GM23248 (cell line): Measurements from ENCODE around the gene CRELD1. TPM values are rescaled to one million over a fixed set of nuclear protein-coding genes. Genes with fewer than 3 reads are reported as not detected.
"Not testable (repeated sequence)": the region's sequence is repeated elsewhere in the genome, so short reads cannot be mapped to it uniquely, and the experiment has no call there.

Experiments used
- DNase-seq: peaks from one replicate; pipeline ENCODE4 v3.0.0-alpha.2; 2015
- H2AFZ ChIP-seq: fragments of 200-600 bp; sonication (generic); 2 replicates; pipeline ENCODE4 v1.6.1; 2016; ENCODE audit warnings: antibody characterized with exemption
- H3F3A ChIP-seq: fragments of 200-600 bp; sonication (generic); 2 replicates; pipeline ENCODE4 v1.6.1; 2016; ENCODE audit warnings: mild to moderate bottlenecking, antibody characterized with exemption, mixed run types; ENCODE audit not compliant: insufficient read depth
- H3K27ac ChIP-seq: fragments of 200-600 bp; sonication (generic); 2 replicates; pipeline ENCODE4 v1.5.1; 2016; ENCODE audit warnings: mild to moderate bottlenecking
- H3K27me3 ChIP-seq: fragments of 200-600 bp; sonication (generic); replicated peaks from 2 replicates; pipeline ENCODE4 v1.6.1; 2016; ENCODE audit warnings: mild to moderate bottlenecking; ENCODE audit not compliant: insufficient read depth
- H3K36me3 ChIP-seq: fragments of 200-600 bp; sonication (generic); 2 replicates; pipeline ENCODE4 v1.6.1; 2016; ENCODE audit warnings: low read depth, mild to moderate bottlenecking
- H3K4me1 ChIP-seq: fragments of 200-600 bp; sonication (generic); 2 replicates; pipeline ENCODE4 v1.6.1; 2016; ENCODE audit warnings: mild to moderate bottlenecking; ENCODE audit not compliant: insufficient read depth
- H3K4me2 ChIP-seq: fragments of 200-600 bp; sonication (generic); one replicate; pipeline ENCODE4 v1.6.1; 2016; ENCODE audit warnings: mild to moderate bottlenecking; ENCODE audit not compliant: unreplicated experiment
- H3K4me3 ChIP-seq: fragments of 200-600 bp; sonication (generic); 2 replicates; pipeline ENCODE4 v1.5.1; 2016; ENCODE audit warnings: mild to moderate bottlenecking
- H3K79me2 ChIP-seq: fragments of 200-600 bp; sonication (generic); 2 replicates; pipeline ENCODE4 v1.6.1; 2016; ENCODE audit warnings: mild to moderate bottlenecking; ENCODE audit not compliant: insufficient read depth
- H3K9ac ChIP-seq: fragments of 200-600 bp; sonication (generic); 2 replicates; pipeline ENCODE4 v1.6.1; 2016; ENCODE audit warnings: mild to moderate bottlenecking
- H3K9me2 ChIP-seq: fragments of 200-600 bp; sonication (generic); 2 replicates; pipeline ENCODE4 v1.6.1; 2016; ENCODE audit warnings: mixed run types, mild to moderate bottlenecking, moderate library complexity; ENCODE audit not compliant: insufficient read depth
- H3K9me3 ChIP-seq: fragments of 200-600 bp; sonication (generic); one replicate; pipeline ENCODE4 v1.6.1; 2017; ENCODE audit warnings: low read depth
- H4K20me1 ChIP-seq: fragments of 200-600 bp; sonication (generic); 2 replicates; pipeline ENCODE4 v1.6.0; 2016; ENCODE audit not compliant: insufficient read depth
- EZH2 ChIP-seq: fragments of 200-600 bp; sonication (generic); IDR thresholded peaks from 2 replicates; pipeline ENCODE4 v1.6.1; 2018; ENCODE audit warnings: antibody characterized with exemption, mild to moderate bottlenecking; ENCODE audit not compliant: insufficient read depth, poor library complexity, severe bottlenecking
- EZH2phosphoT487 ChIP-seq: fragments of 200-600 bp; sonication (generic); IDR thresholded peaks from 2 replicates; pipeline ENCODE4 v1.6.1; 2018; ENCODE audit warnings: antibody characterized with exemption, moderate library complexity, mild to moderate bottlenecking, low read depth; ENCODE audit not compliant: insufficient read depth
- WGBS, 2 experiments: methylation state at CpG; one replicate each; pipeline ENCODE4 v1.1.6; 2015 to 2017; ENCODE audit warnings: low lambda C conversion rate in 2 of 2, low coverage in 1 of 2; ENCODE audit errors: missing lambda C conversion rate in 2 of 2; 5-methylcytosine and 5-hydroxymethylcytosine counted together
- in situ Hi-C: fragments of 300-500 bp; cut with MboI; formaldehyde crosslinking; loops from 2 replicates; pipeline ENCODE4 v1.15.0; 2020
- polyA plus RNA-seq: library from polyadenylated mRNA; unstranded; fragments of >200 nt; fragmentation: Nextera tagmentation; extraction: Ambion mirVana; gene quantifications from 2 replicates; pipeline ENCODE4 v1.2.1, GENCODE V29; 2016
- total RNA-seq: library from RNA; depleted of rRNA; stranded (reverse); fragments of >200 nt; shearing (Covaris generic); gene quantifications from 2 replicates; pipeline ENCODE4 v1.2.3, GENCODE V29; 2014

The CRELD1 gene
- total and polyA plus RNA-seq, 2 experiments from 2014 or later = 18.2 to 19.9 TPM

- H3K79me2 ChIP-seq = no peaks in the 10 kb centered on the region
- H3K27me3 ChIP-seq = no peaks in the 10 kb centered on the region
- no peak overlapping the region for H3K27ac ChIP-seq
- H4K20me1 ChIP-seq = no peaks in the 10 kb centered on the region
- no peaks in the 10 kb centered on the region for H3K9me2 ChIP-seq
- no peak overlapping the region for H3K4me2 ChIP-seq
- peaks cover 5% of the 10 kb centered on the region; the same call in 1 of the 2 replicates for H3K36me3 ChIP-seq
- H3K9ac ChIP-seq = no peak overlapping the region
- in situ Hi-C loops = no loop called here
- no peak for DNase-seq
- no peak overlapping the region for H2AFZ ChIP-seq
- TF ChIP-seq EZH2 (no peak), EZH2phosphoT487 (no peak)
- no peaks in the 10 kb centered on the region for H3K9me3 ChIP-seq
- H3K4me3 ChIP-seq = no peak overlapping the region
- peaks cover 11% of the 10 kb centered on the region for H3K4me1 ChIP-seq
- 89 to 93% methylated on average over 2 of the region's 2 CpGs for WGBS, 2 experiments
- H3F3A ChIP-seq = no peaks in the 10 kb centered on the region
These were observed 5.3 kb downstream of the CRELD1 start for GRCh38 chr3:9938966-9939365.

- H2AFZ ChIP-seq, H3K27me3 ChIP-seq, H3K4me1 ChIP-seq, H3K4me3 ChIP-seq, H3K9ac ChIP-seq, H4K20me1 ChIP-seq, H3K36me3 ChIP-seq, H3K9me3 ChIP-seq, in situ Hi-C loops, H3K79me2 ChIP-seq, H3K27ac ChIP-seq, H3K4me2 ChIP-seq, H3K9me2 ChIP-seq, DNase-seq, H3F3A ChIP-seq: not testable (repeated sequence)
- WGBS, 2 experiments = 87% methylated on average over 29 of the region's 32 CpGs; no CpG with 5 or more reads in 1 of the 2 experiments
These were observed 6.3 kb downstream of the CRELD1 start for GRCh38 chr3:9939906-9940305.

GRCh38 chr3:9940746-9941145 is 7.1 kb downstream of the CRELD1 start:
- Histone ChIP-seq H3K79me2 (no peaks in the 10 kb centered on the region), H3K4me3 (no peak overlapping the region), H3K9me2 (no peaks in the 10 kb centered on the region), H3K27ac (no peak overlapping the region), H3F3A (no peaks in the 10 kb centered on the region; the same call in 1 of the 2 replicates), H3K36me3 (peaks cover 5% of the 10 kb centered on the region; the same call in 1 of the 2 replicates), H3K4me2 (no peak overlapping the region), H3K9me3 (no peaks in the 10 kb centered on the region), H3K9ac (no peak overlapping the region), H3K4me1 (no peaks in the 10 kb centered on the region), H3K27me3 (no peaks in the 10 kb centered on the region), H2AFZ (no peak overlapping the region), H4K20me1 (no peaks in the 10 kb centered on the region)
- DNase-seq = no peak
- whole genome bisulfite sequencing, 2 experiments = 93 to 97% methylated on average over 10 of the region's 10 CpGs
- TF ChIP-seq EZH2phosphoT487 (no peak), EZH2 (no peak)
- in situ Hi-C loops = no loop called here

GRCh38 chr3:9942164-9942563 is 8.5 kb downstream of the CRELD1 start:
- Histone ChIP-seq H3K4me1 (no peaks in the 10 kb centered on the region), H3K27ac (no peak overlapping the region), H3F3A (no peaks in the 10 kb centered on the region; the same call in 1 of the 2 replicates), H2AFZ (no peak overlapping the region), H3K4me2 (no peak overlapping the region), H3K27me3 (no peaks in the 10 kb centered on the region), H3K9ac (no peak overlapping the region), H3K9me3 (no peaks in the 10 kb centered on the region), H3K9me2 (no peaks in the 10 kb centered on the region), H4K20me1 (no peaks in the 10 kb centered on the region), H3K36me3 (no peaks in the 10 kb centered on the region), H3K79me2 (no peaks in the 10 kb centered on the region), H3K4me3 (no peak overlapping the region)
- DNase-seq = no peak
- TF ChIP-seq EZH2phosphoT487 = no peak
- no peak for TF ChIP-seq EZH2
- 93 to 96% methylated on average over 4 of the region's 4 CpGs for WGBS, 2 experiments
- in situ Hi-C loops = no loop called here

- Histone ChIP-seq H3K79me2 (no peaks in the 10 kb centered on the region), H3K27ac (no peak overlapping the region), H3K4me2 (no peak overlapping the region), H3K9ac (no peak overlapping the region), H3K36me3 (no peaks in the 10 kb centered on the region), H3F3A (no peaks in the 10 kb centered on the region; the same call in 1 of the 2 replicates), H3K4me1 (no peaks in the 10 kb centered on the region), H3K9me3 (no peaks in the 10 kb centered on the region), H2AFZ (no peak overlapping the region), H3K27me3 (no peaks in the 10 kb centered on the region), H3K9me2 (no peaks in the 10 kb centered on the region), H4K20me1 (no peaks in the 10 kb centered on the region), H3K4me3 (no peak overlapping the region)
- in situ Hi-C loops = no loop called here
- 73 to 74% methylated on average over 11 of the region's 11 CpGs for WGBS, 2 experiments
- no peak for DNase-seq
- TF ChIP-seq EZH2phosphoT487 (no peak), EZH2 (no peak)
These were observed 9.5 kb downstream of the CRELD1 start for GRCh38 chr3:9942934-9943690.
